ENCODE results near the gene DNM3.
"Not testable (repeated sequence)": the region's sequence is repeated elsewhere in the genome, so short reads cannot be mapped to it uniquely, and the experiment has no call there.

The DNM3 gene

DNA sequence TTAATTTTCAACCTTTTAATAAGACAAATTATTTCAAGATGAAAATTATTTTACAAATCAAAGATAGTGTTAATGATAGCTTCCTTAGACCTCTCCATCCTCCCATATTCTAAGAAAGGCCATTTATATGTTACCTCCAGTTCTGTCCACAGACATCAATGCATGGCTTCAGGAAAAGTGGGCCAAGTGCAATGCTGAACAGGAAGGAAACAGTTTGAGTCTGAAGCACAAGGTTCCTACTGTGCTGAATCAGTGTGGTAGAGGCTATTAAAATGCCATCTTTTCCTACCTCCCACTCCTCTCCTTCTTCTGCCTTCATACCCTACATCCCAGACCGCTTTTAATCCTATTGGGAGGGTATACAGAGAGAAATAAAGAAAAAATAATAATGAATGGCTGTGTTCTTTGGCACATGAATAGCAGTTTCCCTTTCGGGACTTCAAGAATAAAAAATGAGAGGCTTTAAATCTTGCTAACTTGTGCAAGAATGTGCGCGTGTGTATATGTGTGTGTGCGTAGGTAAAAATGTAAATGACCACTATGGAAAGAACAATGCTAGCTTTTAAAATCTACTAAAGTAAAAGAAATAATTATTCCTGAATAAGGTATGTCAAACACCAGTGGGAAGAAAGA is 516.6 kb downstream of the DNM3 start:
- no peak for DNase-seq (ENCODE audit: low read depth in 2 of 2)

DNA sequence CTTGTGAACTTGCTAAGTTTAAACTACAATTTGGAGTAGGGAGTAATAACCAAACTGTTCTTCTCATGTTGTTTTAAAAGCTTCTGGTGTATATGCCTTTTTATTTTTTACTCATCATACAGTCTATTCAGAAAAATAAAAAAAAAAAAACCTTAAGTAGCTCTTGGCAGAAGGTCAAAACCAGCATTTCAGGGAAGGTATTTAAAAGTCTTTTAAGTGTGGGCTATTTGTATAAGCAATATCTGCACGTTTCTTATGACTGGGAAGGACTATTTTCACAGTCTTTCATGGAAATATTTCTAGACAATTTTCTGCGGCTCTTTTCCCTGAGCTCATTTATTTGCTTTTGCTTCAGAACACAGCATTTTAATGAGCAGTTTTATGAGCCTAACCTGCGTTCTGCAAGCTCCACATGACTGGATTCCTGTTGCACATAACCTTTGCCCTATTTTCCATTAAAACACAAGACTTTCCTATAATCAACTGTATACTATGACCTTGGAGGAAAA is 518.2 kb downstream of the DNM3 start:
- DNase-seq (ENCODE audit: low read depth in 2 of 2) = peak in 1 of 2 experiments; percentile 56

DNA sequence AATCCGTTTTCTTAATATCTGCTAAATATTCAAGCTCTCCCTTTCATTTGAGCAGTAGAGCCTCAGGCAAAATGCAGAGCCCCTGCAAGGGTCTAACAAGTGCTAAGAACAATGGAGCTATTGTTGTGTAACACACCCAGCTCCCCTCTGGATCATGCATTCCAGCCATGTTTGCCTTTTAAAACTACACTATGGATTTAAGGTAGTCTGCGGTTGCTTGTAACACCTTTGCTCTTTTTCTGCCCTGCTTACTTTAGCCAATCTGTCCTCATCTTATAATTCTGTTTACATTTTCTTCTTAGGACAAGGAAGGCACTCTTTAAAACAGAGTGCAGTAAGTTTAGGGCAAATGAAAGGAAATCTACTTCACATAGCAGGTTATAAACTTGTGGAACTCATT is 519.2 kb downstream of the DNM3 start:
- no peak for DNase-seq (ENCODE audit: low read depth in 2 of 2)

DNA sequence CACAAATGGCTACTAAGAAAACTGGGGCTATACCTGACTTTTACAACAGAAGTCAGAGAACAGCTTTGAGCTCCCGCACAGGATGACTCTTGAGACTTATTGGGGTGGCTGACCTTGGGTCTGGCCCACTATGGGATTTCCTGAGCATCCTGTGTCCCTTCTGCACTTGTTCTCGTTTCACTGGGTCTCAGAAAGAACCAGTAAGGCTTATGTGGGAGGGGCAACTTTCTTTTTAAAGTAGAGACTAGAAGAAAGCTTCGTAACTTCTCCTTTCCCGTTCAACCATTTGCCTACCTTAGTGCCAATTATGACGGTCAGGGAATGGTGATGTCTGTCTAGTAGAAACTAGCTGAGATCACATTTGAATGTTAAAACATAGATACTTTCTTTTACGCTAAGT is 519.7 kb downstream of the DNM3 start:
- DNase-seq (ENCODE audit: low read depth in 2 of 2) = no peak

DNA sequence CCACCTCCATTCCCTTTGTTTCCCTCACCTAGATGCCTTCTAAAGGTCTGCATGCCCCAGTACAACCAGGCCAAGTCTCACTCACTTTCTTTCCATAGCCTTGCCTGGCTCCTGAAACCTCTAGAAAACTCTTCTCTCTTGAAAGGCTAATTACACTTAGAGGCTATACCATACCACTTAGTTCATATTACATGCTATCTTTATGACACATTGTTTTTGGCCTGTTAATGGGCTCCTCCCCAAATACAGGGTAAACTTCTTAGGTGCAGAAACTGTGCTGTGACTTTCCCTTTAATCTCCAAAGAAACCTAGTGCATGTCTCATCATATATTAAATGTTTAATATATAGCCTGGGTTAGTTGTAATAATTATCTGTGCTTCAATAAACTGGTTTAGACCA is 522.6 kb downstream of the DNM3 start:
- DNase-seq (ENCODE audit: low read depth in 2 of 2) = no peak

DNA sequence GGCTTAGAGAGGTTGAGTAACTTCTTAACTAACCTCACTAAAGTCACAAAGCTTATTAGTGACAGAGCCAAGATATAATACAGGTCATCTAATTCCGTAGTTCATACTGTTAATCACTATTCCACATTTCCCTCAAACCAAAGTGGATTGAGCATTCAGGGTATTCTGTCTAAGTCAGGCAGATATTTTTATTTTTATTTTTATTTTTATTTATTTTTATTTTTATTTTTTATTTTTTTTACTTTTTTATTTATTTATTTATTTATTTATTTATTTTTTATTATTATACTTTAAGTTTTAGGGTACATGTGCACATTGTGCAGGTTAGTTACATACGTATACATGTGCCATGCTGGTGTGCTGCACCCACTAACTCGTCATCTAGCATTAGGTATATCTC is 530.3 kb downstream of the DNM3 start:
- not testable (repeated sequence) for DNase-seq (ENCODE audit: low read depth in 2 of 2)

DNA sequence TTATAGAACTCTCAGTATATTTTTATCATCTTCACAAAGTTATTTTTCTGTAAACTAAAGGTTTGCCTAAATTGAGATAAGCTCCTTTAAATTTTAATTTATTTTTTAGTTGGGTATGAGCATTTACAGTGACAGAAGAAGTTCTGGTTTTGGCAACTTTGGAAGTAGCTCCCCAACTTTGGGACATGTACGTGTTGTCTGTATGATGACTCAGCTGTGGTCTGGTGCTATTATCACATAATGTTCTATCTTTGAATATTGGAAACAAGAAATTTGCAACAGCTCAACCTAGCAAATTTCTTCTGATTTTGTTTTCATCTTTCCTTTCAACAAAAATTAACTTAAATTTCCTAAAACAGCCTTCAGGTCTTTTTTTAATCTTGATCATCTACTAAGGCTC is 532.6 kb downstream of the DNM3 start:
- no peak for DNase-seq (ENCODE audit: low read depth in 2 of 2)

DNA sequence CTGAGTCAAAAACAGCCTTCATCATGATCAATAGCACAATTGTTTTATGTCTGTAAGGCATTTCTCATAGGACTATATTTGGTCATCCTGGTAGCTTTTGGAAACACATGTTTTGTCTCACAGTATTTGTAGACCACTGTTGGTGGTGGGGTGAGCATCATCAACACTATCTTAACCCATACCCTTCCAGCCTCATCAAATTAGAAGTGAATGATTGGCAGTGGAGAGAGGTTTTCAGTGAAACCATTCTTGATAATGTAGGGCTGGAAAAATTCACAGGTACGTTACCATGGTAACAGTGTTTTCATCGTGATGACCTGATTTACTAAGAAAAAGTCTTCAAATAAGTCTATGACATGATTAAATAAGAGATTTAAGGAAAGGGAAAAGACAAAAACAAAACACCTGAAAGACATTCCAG is 533.9 kb downstream of the DNM3 start:
- DNase-seq (ENCODE audit: low read depth in 2 of 2) = no peak

DNA sequence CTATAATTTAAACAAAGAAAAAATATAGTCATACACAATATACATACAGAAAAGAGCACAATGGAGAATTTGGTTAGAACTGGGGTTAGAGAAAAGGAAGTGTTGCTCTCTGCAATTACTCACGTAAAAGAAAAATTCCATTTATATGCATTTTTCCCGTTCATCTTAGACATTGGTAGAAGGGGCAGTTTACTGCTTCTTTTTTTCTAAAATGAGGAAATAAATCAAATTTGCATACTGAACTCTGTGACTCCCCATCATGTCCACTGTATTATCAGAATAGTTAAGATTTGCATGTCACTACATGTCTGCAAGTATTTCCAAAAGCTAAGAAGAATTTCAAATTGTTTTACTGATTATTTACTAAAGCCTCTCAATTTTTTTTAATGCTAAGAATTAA is 535.1 kb downstream of the DNM3 start:
- no peak for DNase-seq (ENCODE audit: low read depth in 2 of 2)

DNA sequence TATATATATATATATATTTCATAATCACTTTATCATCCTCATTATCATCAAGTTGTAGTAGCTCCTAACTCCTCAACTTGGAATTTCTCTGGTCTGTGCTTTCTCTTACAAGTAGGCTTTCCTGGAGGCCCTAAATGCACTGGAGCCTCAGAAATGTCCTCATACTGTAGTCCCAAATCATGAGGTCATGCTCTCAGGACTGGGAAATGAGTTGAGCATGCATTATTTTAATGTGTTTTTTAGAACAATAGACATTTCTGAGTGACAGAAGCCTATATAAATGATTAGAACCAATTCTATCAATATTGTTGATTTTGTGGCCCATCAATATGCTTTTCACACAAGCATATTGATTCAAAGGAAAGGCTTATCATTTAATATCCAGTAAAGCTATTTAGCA is 536.3 kb downstream of the DNM3 start:
- DNase-seq (ENCODE audit: low read depth in 2 of 2) = no peak

DNA sequence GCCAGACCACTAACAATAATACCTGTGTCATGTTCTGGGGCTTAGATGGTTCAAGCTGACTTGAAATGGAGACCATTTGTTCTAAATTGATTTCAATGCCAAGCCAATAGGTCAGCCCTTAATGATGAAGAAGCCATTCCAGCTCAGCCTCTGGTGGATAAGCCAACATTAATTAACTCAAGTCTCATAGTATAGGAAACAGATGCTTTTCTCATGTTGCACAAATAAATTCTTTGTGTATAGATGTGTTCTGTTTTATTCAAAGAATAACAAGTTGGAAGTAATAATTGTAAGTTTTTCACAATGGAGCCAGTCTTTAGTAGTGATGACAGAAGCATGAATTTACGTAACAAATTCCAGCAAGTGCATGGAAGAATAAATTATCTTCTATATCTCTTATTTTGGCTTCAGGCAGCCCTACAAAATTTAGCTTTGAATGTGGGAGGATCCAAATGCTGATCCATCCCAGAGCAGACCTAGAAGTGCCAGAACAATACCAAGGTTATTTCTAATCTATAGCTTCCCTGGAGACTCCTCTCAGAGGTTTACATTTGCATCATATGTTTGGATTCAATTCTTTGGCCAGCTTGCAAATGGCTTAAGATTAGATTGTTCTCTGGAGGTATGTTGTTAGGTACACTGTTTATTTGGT is 536.9 kb downstream of the DNM3 start:
- no peak for DNase-seq (ENCODE audit: low read depth in 2 of 2)

DNA sequence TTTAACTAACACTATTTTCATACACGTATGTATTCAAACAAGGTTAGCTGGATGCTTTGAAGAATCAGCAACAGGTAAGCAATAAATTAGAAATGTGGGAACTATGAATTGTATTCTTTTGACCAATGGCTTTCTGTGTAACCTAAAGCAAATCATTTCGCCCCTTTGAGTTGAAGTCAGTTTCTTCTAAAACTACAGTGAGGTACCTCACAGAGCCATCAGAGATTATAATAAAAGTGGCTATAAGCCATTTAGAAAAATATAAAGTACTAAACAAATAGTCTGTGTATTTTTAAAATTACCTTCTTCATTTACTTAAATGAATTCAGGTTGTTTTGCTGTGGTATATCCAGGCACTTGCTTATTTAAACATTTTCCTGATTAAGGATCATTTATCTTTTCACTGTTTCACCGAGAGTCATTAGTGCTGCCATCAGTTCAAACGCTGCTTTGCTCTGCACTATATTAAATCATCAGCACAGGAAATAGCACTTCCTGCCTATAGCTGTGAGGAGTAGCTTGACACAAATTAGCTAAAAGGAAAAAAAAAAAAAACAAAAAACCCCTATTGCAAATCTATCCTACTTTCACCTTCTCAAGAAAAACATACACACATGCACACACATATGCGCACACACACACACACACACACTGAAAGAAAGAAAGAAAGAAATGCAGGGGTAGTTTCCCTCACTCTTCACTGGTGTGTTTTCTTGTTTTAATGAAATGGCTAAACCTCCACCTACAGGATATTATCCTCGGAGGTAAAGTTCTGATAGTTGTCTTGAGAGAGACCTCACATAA is 539.3 kb downstream of the DNM3 start:
- no peak for DNase-seq (ENCODE audit: low read depth in 2 of 2)

DNA sequence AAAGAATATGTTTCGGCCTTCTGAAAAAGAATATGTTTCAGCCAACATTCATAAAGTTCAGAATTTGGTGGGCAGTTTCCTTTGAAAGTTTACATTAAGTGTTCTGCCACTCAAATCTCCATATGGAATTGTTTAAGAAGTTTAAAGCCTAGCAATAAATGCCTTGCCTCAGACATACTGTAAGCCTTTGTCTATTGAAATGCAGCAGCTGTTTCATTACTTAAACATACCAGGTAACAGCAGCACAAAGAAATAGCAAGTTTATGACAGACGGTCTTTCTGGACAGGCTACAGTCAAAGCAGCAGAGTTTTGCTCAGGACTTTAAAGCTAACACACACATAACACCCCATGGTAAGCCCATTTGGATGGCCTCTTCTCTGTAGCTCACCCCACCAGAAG is 540.6 kb downstream of the DNM3 start:
- no peak for DNase-seq (ENCODE audit: low read depth in 2 of 2)

DNA sequence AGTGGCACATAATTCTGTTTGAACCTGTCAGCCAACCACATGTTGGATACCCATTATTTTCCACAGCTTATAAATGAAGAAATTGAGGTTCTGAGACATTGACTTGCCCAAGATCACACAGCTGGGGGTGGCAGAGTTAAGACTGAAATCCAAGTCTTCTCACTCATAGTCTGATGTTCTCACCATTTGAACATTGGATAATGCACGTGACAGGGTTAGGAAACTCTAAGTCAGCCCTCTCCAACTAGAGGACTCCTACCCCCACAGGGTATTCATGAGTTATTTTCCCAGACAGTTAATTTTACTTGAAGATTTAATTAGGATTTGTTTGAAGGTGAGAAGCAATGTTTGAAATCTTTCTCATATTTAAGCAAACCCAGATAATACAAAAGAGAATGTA is 541.1 kb downstream of the DNM3 start:
- no peak for DNase-seq (ENCODE audit: low read depth in 2 of 2)

DNA sequence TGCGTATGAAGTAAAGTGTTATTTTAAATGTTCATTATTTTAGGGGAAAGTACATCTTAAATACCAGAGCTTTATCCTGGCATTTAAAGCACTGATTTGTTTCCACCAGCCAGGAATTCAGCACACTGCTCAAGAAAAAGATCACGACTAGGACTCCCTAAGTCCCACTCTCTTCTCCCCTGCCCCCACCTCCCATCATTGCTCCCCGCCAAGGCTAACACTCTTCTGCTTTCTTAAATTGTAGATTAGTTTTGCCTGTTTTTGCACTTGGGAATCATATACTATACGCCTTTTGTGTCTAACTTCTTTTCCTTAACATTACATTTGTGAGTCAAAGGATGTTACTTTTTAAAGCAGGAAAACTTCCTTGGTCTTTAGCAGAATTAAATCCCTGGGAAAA is 541.7 kb downstream of the DNM3 start:
- DNase-seq (ENCODE audit: low read depth in 2 of 2) = no peak

DNA sequence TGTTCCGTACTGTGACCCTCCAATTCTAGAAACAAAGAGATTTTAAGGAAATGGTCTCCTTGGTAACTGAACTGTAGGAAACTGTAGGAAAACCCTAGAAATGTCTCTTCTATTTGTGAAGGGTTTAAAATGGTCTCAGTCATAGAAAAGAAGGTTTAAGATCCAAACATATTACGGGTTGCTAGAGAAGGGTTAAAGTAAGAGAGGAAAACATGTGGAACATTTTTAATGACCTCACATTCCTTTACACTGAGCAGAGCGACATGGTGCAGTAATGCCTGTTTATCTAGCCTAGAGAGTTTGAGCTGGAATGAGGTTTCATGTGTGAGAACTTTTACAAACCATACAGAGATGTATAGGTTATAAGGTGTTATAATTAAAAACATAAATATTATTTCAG is 542.2 kb downstream of the DNM3 start:
- peak in 1 of 2 experiments; percentile 60 for DNase-seq (ENCODE audit: low read depth in 2 of 2)

DNA sequence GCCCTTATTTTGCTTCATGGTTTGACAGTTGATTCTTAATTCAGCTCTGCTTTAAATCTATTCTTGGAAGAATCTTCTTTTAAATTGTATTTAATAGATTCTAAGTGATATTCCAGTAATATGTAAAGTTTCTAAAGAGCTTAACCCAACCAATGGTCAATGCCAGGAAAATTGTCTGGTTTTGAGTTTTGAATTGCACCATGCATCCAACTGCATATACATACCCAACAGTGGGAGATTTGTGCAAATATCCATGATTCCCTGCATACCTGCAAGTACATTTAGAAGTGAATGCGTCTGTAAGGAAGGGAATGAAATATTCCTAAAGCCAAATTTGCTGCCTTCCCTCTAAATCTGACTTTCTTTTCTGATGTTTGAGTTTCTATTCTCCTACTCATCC is 543.4 kb downstream of the DNM3 start:
- no peak for DNase-seq (ENCODE audit: low read depth in 2 of 2)

DNA sequence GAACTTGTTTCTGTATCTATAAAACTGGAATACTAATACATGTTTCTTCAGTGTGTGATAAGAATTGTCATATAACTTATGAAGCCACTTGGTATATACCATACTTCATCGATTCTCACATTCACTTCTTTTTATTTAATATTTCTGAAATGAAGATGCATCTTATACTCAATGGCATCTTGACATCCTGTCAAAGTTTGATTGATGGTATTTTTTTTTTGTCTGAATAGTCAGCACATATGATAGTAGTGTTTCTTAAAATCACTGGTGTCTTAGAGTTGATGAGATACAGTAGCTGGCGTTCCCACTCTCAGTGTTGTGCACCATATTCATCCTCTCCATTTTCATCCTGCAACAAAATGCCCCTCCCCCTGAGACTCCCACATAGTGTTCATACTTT is 544.7 kb downstream of the DNM3 start:
- DNase-seq (ENCODE audit: low read depth in 2 of 2) = no peak

DNA sequence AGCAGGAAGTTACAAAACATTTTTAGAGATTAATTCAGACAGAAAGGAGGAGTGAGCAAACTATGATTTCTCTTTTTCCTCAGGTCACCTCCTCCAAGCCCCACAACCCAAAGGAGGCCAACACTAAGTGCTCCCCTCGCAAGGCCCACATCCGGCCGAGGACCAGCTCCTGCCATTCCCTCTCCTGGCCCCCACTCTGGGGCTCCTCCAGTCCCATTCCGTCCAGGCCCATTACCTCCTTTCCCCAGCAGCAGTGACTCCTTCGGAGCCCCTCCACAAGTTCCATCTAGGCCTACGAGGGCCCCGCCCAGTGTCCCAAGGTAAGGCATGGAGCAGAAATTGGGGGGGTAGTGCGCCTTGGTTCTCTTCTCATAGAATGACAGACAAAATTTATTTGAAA is 547.2 kb downstream of the DNM3 start:
- DNase-seq (ENCODE audit: low read depth in 2 of 2) = no peak

DNA sequence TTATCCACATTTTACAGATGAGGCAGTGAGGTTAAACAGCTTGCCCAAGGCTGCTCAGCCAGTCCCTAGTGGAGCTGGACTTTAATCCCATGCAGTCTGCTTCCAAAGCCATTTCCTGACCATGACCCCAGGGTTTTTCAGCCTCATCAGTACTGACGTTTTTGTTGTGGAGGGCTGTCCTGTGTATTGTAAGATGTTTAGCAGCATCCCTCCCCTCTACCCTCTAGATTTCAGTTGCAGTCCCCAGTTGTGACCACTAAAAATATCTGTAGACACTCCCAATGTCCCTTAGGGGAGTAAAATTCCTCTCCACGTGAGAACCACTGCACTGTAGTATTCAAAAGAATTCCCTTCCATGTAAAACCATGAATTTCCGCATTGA is 549.0 kb downstream of the DNM3 start:
- DNase-seq (ENCODE audit: low read depth in 2 of 2) = no peak

DNA sequence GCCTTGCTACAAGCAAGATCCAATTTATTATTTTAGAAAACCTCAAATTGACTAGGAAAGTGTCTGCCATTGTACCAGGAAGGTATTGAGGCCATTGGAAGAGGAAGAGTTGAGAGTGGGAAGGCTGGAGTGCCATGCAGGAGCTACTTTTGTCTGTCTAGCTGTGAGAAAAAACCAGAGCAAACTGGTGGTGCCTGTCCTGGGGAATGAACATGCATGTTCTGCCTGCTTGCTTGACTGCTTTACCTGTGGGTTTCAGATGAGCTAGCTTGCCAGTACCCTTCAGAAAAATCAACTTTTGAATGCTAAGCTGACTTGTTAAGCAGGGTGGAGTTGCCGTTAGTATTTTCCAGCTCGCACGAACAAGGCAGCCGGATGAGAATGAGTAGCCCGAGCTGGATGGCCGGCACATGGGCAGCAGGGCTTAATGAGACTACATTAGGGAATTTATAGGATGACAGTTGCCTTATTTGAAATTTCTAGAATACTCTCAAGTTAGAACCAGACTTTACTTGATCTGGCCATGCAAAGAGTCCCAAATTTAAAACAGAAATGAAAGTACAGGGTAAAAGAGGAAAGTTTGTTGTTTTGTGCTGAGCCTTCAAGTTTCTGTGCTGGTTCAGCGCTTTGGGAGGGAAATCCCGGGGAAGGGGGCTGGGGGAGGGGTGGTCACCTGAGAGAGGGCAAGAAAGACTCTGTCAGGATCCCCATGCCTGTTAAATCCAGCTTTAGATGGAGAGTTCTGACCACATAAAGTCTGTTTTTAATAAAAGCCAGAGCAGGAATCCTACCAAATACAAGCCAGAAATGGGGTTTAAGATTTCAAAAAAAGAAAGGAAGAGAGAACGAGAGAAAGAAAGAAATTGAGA is 549.6 kb downstream of the DNM3 start:
- no peak for DNase-seq (ENCODE audit: low read depth in 2 of 2)

DNA sequence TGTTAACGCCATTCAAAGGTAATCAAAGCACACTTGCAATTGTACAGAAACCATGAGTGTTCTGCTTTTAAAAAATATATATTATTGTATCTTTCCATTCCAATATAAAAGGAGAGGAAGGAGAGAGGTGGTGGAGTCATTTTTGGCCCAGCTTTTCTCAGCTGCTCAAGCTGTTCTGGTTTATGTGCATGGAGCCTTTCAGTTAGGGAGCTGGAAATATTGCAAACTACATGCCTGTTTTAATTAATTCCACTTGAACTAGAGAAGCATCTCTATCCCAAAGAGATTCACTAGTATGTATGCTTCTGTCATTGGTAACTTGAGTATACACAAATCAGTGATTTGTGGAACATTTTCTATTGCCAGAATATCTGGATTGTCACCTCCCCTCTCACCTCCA is 550.7 kb downstream of the DNM3 start:
- DNase-seq (ENCODE audit: low read depth in 2 of 2) = no peak

Measured in fibroblast of skin of left biceps (primary cell).